HepG2 (cell line): ENCODE measurements around the gene GAPDH. TPM values are rescaled to one million over a fixed set of nuclear protein-coding genes. Genes with fewer than 3 reads are reported as not detected.

Experiments used
- CCDC6 ChIP-seq: sonication (generic); formaldehyde crosslinking; IDR thresholded peaks from 2 replicates; pipeline ENCODE4 v1.8.1; 2022; ENCODE audit warnings: mild to moderate bottlenecking, missing genetic modification reagents, moderate library complexity
- CERS6 ChIP-seq: sonication (generic); formaldehyde crosslinking; IDR thresholded peaks from 2 replicates; pipeline ENCODE4 v1.5.0; 2020; ENCODE audit warnings: missing genetic modification reagents
- CHD2 ChIP-seq: IDR thresholded peaks from 2 replicates; pipeline ENCODE4 v1.6.1; 2011; ENCODE audit warnings: low read depth, low read length, improper control_type of control experiment
- CTCF ChIP-seq: sonication (generic); formaldehyde crosslinking; IDR thresholded peaks from 2 replicates; pipeline ENCODE4 v1.5.0; 2020; ENCODE audit warnings: mild to moderate bottlenecking, missing genetic modification reagents, moderate library complexity
- FOXA3 ChIP-seq: IDR thresholded peaks from 2 replicates; pipeline ENCODE4 v1.6.1; 2016; ENCODE audit warnings: missing genetic modification reagents, missing compliant biosample characterization
- FOXK2 ChIP-seq: fragments of 450-650 bp; IDR thresholded peaks from 2 replicates; pipeline ENCODE4 v1.6.1; 2016
- FUBP1 ChIP-seq: sonication (generic); formaldehyde crosslinking; IDR thresholded peaks from 2 replicates; pipeline ENCODE4 v1.5.1; 2020; ENCODE audit warnings: missing genetic modification reagents, mild to moderate bottlenecking, borderline replicate concordance
- HBP1 ChIP-seq: IDR thresholded peaks from 2 replicates; pipeline ENCODE4 v1.6.1; 2016; ENCODE audit warnings: low read depth, control low read depth
- HNF1B ChIP-seq: sonication (generic); formaldehyde crosslinking; IDR thresholded peaks from 2 replicates; pipeline ENCODE4 v1.5.1; 2020; ENCODE audit warnings: mild to moderate bottlenecking, moderate library complexity, missing genetic modification reagents
- JUND ChIP-seq: sonication (generic); formaldehyde crosslinking; IDR thresholded peaks from 2 replicates; pipeline ENCODE4 v1.8.0; 2022; ENCODE audit warnings: mild to moderate bottlenecking, missing genetic modification reagents
- MAX ChIP-seq: IDR thresholded peaks from 2 replicates; pipeline ENCODE4 v1.6.1; 2012; ENCODE audit warnings: inconsistent platforms
- MED13 ChIP-seq: sonication (generic); formaldehyde crosslinking; IDR thresholded peaks from 2 replicates; pipeline ENCODE4 v1.5.0; 2020; ENCODE audit warnings: missing genetic modification reagents
- NFKBIZ ChIP-seq: IDR thresholded peaks from 2 replicates; pipeline ENCODE4 v1.6.1; 2018; ENCODE audit warnings: missing genetic modification reagents, missing compliant biosample characterization
- REL ChIP-seq: sonication (generic); formaldehyde crosslinking; conservative IDR thresholded peaks from 2 replicates; pipeline ENCODE4 v1.8.0; 2022; ENCODE audit warnings: mild to moderate bottlenecking, missing genetic modification reagents, moderate library complexity
- RFX5 ChIP-seq: IDR thresholded peaks from 2 replicates; pipeline ENCODE4 v1.6.1; 2011; ENCODE audit warnings: low read depth, low read length, improper control_type of control experiment
- TP53 ChIP-seq: sonication (generic); formaldehyde crosslinking; conservative IDR thresholded peaks from 2 replicates; pipeline ENCODE4 v1.4.0; 2020; ENCODE audit warnings: missing genetic modification reagents
- ZBTB39 ChIP-seq: sonication (generic); formaldehyde crosslinking; IDR thresholded peaks from 2 replicates; pipeline ENCODE4 v1.5.0; 2020; ENCODE audit warnings: missing genetic modification reagents
- ZKSCAN8 ChIP-seq: IDR thresholded peaks from 2 replicates; pipeline ENCODE4 v1.6.1; 2016; ENCODE audit warnings: borderline replicate concordance, missing genetic modification reagents, missing compliant biosample characterization
- ZNF350 ChIP-seq: sonication (generic); formaldehyde crosslinking; IDR thresholded peaks from 2 replicates; pipeline ENCODE4 v1.4.0; 2020; ENCODE audit warnings: mild to moderate bottlenecking, low read depth, missing genetic modification reagents, borderline replicate concordance
- polyA plus RNA-seq, 8 experiments: library from polyadenylated mRNA; depleted of rRNA in 3 of 8; stranded (reverse) in 7 of 8; unstranded in 1 of 8; fragments of >200 nt; fragmentation: Illumina TruSeq in 4 of 8; extraction: Trizol in 4 of 8; gene quantifications; 2 replicates each; pipeline versions ENCODE4 v1.2.1 to v1.2.3, GENCODE V29; 2011 to 2016; ENCODE audit warnings: low read depth in 4 of 8, missing spikeins in 1 of 8, mixed read lengths in 1 of 8; ENCODE audit not compliant: insufficient read depth in 1 of 8
- total RNA-seq, 5 experiments: library from RNA; depleted of rRNA; stranded (reverse); fragments of >200 nt; fragmentation: Illumina TruSeq; extraction: Trizol; gene quantifications; 2 replicates each; pipeline ENCODE4 v1.2.3, GENCODE V29; 2016; ENCODE audit warnings: low read depth in 1 of 5

The GAPDH gene
- total and polyA plus RNA-seq, 2 of the 13 experiments (the other 11 are each of a cell fraction or from before 2014, with no cell fraction given) = 3,038 to 12,722 TPM

- TF ChIP-seq FOXK2 (peak; percentile 46; the same call in 1 of the 2 replicates), RFX5 (no peak), ZBTB39 (CRISPR knock-in tag) (no peak), REL (no peak), MED13 (no peak), CCDC6 (CRISPR knock-in tag) (no peak), FOXA3 (CRISPR knock-in tag) (peak; percentile 74), JUND (CRISPR knock-in tag) (peak; percentile 75), FUBP1 (CRISPR knock-in tag) (peak; percentile 79; the same call in 1 of the 2 replicates), CERS6 (CRISPR knock-in tag) (no peak), HNF1B (CRISPR knock-in tag) (peak; percentile 82), CTCF (CRISPR knock-in tag) (peak; percentile 17; the same call in 1 of the 2 replicates), ZNF350 (CRISPR knock-in tag) (peak; percentile 48), CHD2 (0 out of 2 replicates have a peak, but pooled peaks have one; percentile 38), HBP1 (CRISPR knock-in tag) (0 out of 2 replicates have a peak, but pooled peaks have one; percentile 8), NFKBIZ (CRISPR knock-in tag) (0 out of 2 replicates have a peak, but pooled peaks have one; percentile 59), TP53 (CRISPR knock-in tag) (peak; percentile 79), ZKSCAN8 (peak; percentile 77; the same call in 1 of the 2 replicates), MAX (peak; percentile 78)
These were observed 8.1 kb downstream of the GAPDH start (continued) for GRCh38 chr12:6542209-6543009.
